PC-9 (cell line): ENCODE results near the gene PEAK3. TPM values are rescaled to one million over a fixed set of nuclear protein-coding genes. Genes with fewer than 3 reads are reported as not detected.

ENCODE experiments used
- BruUV-seq: library from RNA; stranded (reverse); fragments of 400-500 nt; replicated peaks from 2 replicates; lab custom pipeline; 2021; lab: Mats Ljungman, UMichigan
- CTCF ChIA-PET: fragments of 300-600 bp; sonication (Branson Sonifier 250); formaldehyde crosslinking; loops from one replicate; lab custom pipeline; 2022; ENCODE audit warnings: antibody characterized with exemption; lab: Charles Lee
- POLR2A ChIA-PET: fragments of 300-600 bp; sonication (Branson Sonifier 250); formaldehyde crosslinking; loops from one replicate; lab custom pipeline; 2022; ENCODE audit warnings: antibody characterized with exemption; ENCODE audit not compliant: unreplicated experiment; lab: Charles Lee
- DNase-seq, 2 experiments: peaks; one replicate each; pipeline versions ENCODE4 v3.0.0 to v3.0.0-alpha.2; 2015 to 2022; ENCODE audit warnings: mixed read lengths in 1 of 2
- H2AFZ ChIP-seq: fragments of 200-600 bp; sonication (generic); 2 replicates; pipeline ENCODE4 v1.8.1; 2017; ENCODE audit warnings: antibody characterized with exemption
- H3F3A ChIP-seq: fragments of 200-600 bp; sonication (generic); 2 replicates; pipeline ENCODE4 v1.8.1; 2017; ENCODE audit warnings: antibody characterized with exemption, mild to moderate bottlenecking, low read depth; ENCODE audit not compliant: insufficient read depth
- H3K27ac ChIP-seq: fragments of 200-600 bp; sonication (generic); 2 replicates; pipeline ENCODE4 v1.6.1; 2016; ENCODE audit warnings: mixed run types
- H3K27me3 ChIP-seq: fragments of 200-600 bp; sonication (generic); 2 replicates; pipeline ENCODE4 v1.6.1; 2016; ENCODE audit warnings: low read depth, mixed run types; ENCODE audit not compliant: insufficient read depth
- H3K36me3 ChIP-seq: fragments of 200-600 bp; sonication (generic); 2 replicates; pipeline ENCODE4 v1.6.1; 2016; ENCODE audit warnings: low read depth, mixed run types
- H3K4me1 ChIP-seq: fragments of 200-600 bp; sonication (generic); replicated peaks from 2 replicates; pipeline ENCODE4 v1.6.1; 2016; ENCODE audit warnings: mixed run types; ENCODE audit not compliant: insufficient read depth
- H3K4me2 ChIP-seq: fragments of 200-600 bp; sonication (generic); 2 replicates; pipeline ENCODE4 v1.6.1; 2017; ENCODE audit warnings: mixed run types
- H3K4me3 ChIP-seq: fragments of 200-600 bp; sonication (generic); 2 replicates; pipeline ENCODE4 v1.6.1; 2016; ENCODE audit warnings: mixed run types
- H3K79me2 ChIP-seq: fragments of 200-600 bp; sonication (generic); 2 replicates; pipeline ENCODE4 v1.6.1; 2017; ENCODE audit warnings: low read depth, mixed run types
- H3K9me2 ChIP-seq: fragments of 200-600 bp; sonication (generic); 2 replicates; pipeline ENCODE4 v1.8.1; 2017; ENCODE audit warnings: mild to moderate bottlenecking; ENCODE audit not compliant: insufficient read depth
- H3K9me3 ChIP-seq: fragments of 200-600 bp; sonication (generic); 2 replicates; pipeline ENCODE4 v1.8.1; 2016; ENCODE audit warnings: low read depth; ENCODE audit not compliant: insufficient read depth
- H4K20me1 ChIP-seq: fragments of 200-600 bp; sonication (generic); 2 replicates; pipeline ENCODE4 v1.8.1; 2017; ENCODE audit not compliant: insufficient read depth
- EZH2 ChIP-seq: fragments of 200-600 bp; sonication (generic); IDR thresholded peaks from 2 replicates; pipeline ENCODE4 v1.8.0; 2017; ENCODE audit warnings: antibody characterized with exemption, low read depth
- intact Hi-C: fragments of 100-400 bp; cut with micrococcal nuclease; formaldehyde crosslinking; loops from one replicate; pipeline ENCODE4 v1.10.0; 2022; ENCODE audit not compliant: unreplicated experiment
- total RNA-seq: library from RNA; stranded (reverse); gene quantifications from 2 replicates; pipeline ENCODE4 v1.2.3, GENCODE V29; 2021
- TF ChIP-seq, protein P1 (sequence below): fragments of 200-600 bp; sonication (generic); conservative IDR thresholded peaks from 2 replicates; pipeline ENCODE4 v1.6.1; 2017; ENCODE audit warnings: mixed run types, antibody characterized with exemption, mild to moderate bottlenecking, moderate library complexity

Gene PEAK3
- total RNA-seq, 1 experiment from 2014 or later: not detected

- BruUV-seq: no TSS peak
Observed at GRCh38 chr19:2289714-2290435, 7.9 kb upstream of the PEAK3 start.

DNA sequence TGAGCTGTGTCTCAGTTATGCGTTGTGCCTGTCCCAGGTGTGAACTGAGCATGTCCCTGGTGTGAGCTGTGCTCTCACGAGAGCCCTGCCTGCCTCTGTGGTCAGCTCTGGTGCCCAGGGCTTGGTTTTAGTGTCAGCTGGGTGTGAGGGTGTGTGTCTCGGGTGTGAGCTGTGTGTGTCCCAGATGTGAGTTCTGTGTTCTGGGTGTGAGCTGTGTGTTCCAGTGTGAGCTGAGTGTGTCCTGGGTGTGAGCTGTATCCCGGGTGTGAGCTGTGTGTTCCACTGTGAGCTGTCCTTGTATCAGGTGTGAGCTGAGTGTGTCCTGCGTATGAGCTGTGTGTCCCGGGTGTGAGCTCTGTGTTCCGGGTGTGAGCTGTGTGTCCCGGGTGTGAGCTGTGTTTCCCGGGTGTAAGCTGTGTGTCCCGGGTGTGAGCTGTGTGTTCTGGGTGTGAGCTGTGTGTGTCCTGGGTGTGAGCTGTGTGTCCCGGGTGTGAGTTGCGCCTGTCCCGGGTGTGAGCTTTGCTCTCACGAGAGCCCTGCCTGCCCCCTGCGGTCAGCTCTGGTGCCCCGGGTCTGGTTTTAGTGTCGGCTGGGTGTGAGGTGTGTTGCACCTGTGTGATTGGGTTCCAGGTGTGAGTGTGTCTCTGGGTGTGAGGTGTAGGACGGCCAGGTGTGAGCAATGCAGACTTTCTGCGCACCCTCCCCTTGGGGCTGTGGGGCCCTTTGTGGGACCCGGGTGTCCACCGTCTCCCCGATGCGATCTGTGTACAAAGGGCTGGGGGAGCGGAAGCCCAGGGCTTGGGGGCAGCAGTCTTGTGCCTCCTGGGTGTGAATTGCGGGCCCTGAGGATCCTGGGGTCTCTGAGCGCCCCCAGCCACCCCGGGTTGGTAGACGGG, 7.1 kb upstream of the PEAK3 start:
- no peak overlapping the region for H3K27ac ChIP-seq
- ChIA-PET CTCF (no interaction called here), POLR2A (no interaction called here)
- no TSS peak for BruUV-seq
- no peaks in the 10 kb centered on the region for H3K9me3 ChIP-seq
- H3K4me3 ChIP-seq: no peak overlapping the region
- H3K4me2 ChIP-seq: no peak overlapping the region
- TF ChIP-seq, protein P1, sequence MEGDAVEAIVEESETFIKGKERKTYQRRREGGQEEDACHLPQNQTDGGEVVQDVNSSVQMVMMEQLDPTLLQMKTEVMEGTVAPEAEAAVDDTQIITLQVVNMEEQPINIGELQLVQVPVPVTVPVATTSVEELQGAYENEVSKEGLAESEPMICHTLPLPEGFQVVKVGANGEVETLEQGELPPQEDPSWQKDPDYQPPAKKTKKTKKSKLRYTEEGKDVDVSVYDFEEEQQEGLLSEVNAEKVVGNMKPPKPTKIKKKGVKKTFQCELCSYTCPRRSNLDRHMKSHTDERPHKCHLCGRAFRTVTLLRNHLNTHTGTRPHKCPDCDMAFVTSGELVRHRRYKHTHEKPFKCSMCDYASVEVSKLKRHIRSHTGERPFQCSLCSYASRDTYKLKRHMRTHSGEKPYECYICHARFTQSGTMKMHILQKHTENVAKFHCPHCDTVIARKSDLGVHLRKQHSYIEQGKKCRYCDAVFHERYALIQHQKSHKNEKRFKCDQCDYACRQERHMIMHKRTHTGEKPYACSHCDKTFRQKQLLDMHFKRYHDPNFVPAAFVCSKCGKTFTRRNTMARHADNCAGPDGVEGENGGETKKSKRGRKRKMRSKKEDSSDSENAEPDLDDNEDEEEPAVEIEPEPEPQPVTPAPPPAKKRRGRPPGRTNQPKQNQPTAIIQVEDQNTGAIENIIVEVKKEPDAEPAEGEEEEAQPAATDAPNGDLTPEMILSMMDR: no peak
- TF ChIP-seq EZH2: no peak
- H3K9me2 ChIP-seq: no peaks in the 10 kb centered on the region
- no peaks in the 10 kb centered on the region for H3K4me1 ChIP-seq
- no peaks in the 10 kb centered on the region for H3K79me2 ChIP-seq
- no peaks in the 10 kb centered on the region for H3K36me3 ChIP-seq
- H2AFZ ChIP-seq: no peak overlapping the region
- intact Hi-C loops: no loop called here
- no peaks in the 10 kb centered on the region for H4K20me1 ChIP-seq
- DNase-seq: no peak
- no peaks in the 10 kb centered on the region for H3F3A ChIP-seq
- H3K27me3 ChIP-seq: no peaks in the 10 kb centered on the region

More at GRCh38 chr19:2289714-2290435, 7.9 kb upstream of the PEAK3 start:
- no peaks in the 10 kb centered on the region for H3K79me2 ChIP-seq
- no peaks in the 10 kb centered on the region for H3K9me2 ChIP-seq
- no peaks in the 10 kb centered on the region for H3F3A ChIP-seq
- CTCF ChIA-PET: no interaction called here
- POLR2A ChIA-PET: no interaction called here
- no peak overlapping the region for H3K4me3 ChIP-seq
- H3K9me3 ChIP-seq: no peaks in the 10 kb centered on the region
- no peak for TF ChIP-seq EZH2
- TF ChIP-seq, protein P1: no peak
- H3K4me1 ChIP-seq: no peaks in the 10 kb centered on the region
- H2AFZ ChIP-seq: no peak overlapping the region
- H3K4me2 ChIP-seq: no peak overlapping the region
- no peak overlapping the region for H3K27ac ChIP-seq
- H4K20me1 ChIP-seq: no peaks in the 10 kb centered on the region
- no peaks in the 10 kb centered on the region for H3K36me3 ChIP-seq
- no peak for DNase-seq
- intact Hi-C loops: no loop called here
- H3K27me3 ChIP-seq: no peaks in the 10 kb centered on the region

DNA sequence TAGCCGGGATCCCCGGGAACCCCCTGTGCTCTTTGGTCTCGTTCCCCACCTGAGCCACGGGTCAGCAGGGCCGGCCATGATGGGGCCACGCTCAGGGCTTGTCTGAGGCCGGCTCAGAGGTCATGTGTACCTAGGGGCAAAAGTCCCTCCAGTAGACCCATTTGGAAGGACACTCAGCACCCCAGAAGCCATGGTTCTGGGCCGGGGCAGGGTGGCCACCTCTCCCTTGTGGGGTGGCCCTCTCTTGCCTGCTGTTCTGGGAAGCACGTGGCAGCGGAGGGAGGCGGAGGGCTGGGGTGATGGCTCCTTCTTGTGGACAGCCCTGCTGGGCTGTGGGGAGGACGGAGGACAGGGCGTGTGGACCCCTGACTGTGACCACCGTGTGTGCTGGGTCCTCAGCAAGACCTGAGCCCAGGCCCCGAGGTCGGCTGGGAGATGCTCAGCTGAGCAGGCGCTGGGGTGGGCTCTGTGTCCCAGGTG, 6.4 kb upstream of the PEAK3 start:
- Histone ChIP-seq H3K79me2 (no peaks in the 10 kb centered on the region), H3K4me2 (no peak overlapping the region), H3F3A (no peaks in the 10 kb centered on the region), H3K9me3 (no peaks in the 10 kb centered on the region), H3K36me3 (no peaks in the 10 kb centered on the region), H3K4me1 (no peaks in the 10 kb centered on the region), H3K9me2 (no peaks in the 10 kb centered on the region), H2AFZ (no peak overlapping the region), H3K27me3 (no peaks in the 10 kb centered on the region), H3K4me3 (no peak overlapping the region), H3K27ac (no peak overlapping the region), H4K20me1 (no peaks in the 10 kb centered on the region)
- BruUV-seq: no TSS peak
- TF ChIP-seq, protein P1: no peak
- TF ChIP-seq EZH2: no peak
- DNase-seq: no peak
- ChIA-PET CTCF (no interaction called here), POLR2A (no interaction called here)
- intact Hi-C loops: no loop called here
